ENCODE results near the gene ALKBH5.

- TF ChIP-seq, protein P1, sequence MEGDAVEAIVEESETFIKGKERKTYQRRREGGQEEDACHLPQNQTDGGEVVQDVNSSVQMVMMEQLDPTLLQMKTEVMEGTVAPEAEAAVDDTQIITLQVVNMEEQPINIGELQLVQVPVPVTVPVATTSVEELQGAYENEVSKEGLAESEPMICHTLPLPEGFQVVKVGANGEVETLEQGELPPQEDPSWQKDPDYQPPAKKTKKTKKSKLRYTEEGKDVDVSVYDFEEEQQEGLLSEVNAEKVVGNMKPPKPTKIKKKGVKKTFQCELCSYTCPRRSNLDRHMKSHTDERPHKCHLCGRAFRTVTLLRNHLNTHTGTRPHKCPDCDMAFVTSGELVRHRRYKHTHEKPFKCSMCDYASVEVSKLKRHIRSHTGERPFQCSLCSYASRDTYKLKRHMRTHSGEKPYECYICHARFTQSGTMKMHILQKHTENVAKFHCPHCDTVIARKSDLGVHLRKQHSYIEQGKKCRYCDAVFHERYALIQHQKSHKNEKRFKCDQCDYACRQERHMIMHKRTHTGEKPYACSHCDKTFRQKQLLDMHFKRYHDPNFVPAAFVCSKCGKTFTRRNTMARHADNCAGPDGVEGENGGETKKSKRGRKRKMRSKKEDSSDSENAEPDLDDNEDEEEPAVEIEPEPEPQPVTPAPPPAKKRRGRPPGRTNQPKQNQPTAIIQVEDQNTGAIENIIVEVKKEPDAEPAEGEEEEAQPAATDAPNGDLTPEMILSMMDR (IDR thresholded peaks at IDR 0.05; ENCODE audit: poor library complexity, severe bottlenecking): no peak
- TF ChIP-seq MXI1 (conservative IDR thresholded peaks at IDR 0.05; ENCODE audit: poor library complexity, severe bottlenecking) (no peak), POLR2AphosphoS5 (IDR thresholded peaks at IDR 0.05) (no peak), RAD21 (conservative IDR thresholded peaks at IDR 0.05) (no peak), EZH2 (IDR thresholded peaks at IDR 0.05; ENCODE audit: borderline replicate concordance, insufficient read depth, low read length, poor library complexity, severe bottlenecking) (no peak)
Observed at GRCh38 chr17:18158022-18158600, 25.5 kb upstream of the ALKBH5 start.

Measured in neural cell (in vitro differentiated cells).